ENCODE measurements around the gene USHBP1.

The USHBP1 gene, protein sequence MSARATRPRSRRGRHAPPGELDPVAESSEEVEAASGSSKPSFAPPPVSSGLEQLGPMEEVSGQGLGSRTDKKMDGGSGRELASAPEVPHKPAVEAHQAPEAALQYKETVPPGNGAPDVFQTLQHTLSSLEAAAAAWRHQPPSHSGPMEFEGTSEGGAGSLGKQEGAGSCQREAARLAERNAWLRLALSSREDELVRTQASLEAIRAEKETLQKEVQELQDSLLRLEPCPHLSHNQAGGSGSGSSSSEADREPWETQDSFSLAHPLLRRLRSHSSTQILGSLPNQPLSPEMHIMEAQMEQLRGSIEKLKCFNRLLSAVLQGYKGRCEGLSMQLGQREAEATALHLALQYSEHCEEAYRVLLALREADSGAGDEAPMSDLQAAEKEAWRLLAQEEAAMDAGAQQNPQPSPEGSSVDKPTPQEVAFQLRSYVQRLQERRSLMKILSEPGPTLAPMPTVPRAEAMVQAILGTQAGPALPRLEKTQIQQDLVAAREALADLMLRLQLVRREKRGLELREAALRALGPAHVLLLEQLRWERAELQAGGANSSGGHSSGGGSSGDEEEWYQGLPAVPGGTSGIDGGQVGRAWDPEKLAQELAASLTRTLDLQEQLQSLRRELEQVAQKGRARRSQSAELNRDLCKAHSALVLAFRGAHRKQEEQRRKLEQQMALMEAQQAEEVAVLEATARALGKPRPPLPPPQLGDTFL

GRCh38 chr19:17264641-17264979 lies at the start of gene USHBP1:
USHBP1 (minus strand) TSS chr19:17264745; CDS start chr19:17264299, 446 bp downstream.
- in situ Hi-C loops (cut with HindIII; ENCODE audit: low pct_ligation_motif_present, low sequenced_read_pairs), result no loop called here
- Histone ChIP-seq H3K27me3 (replicated peaks) (no peaks in the 10 kb centered on the region), H3K36me3 (replicated peaks) (peaks cover 9% of the 10 kb centered on the region), H3K4me3 (ENCODE audit: low read depth, low read length) (no peak within 1 kb of the TSS), H3K27ac (no peak within 1 kb of the TSS)
- DNase-seq, result no peak
- TF ChIP-seq, protein P1, sequence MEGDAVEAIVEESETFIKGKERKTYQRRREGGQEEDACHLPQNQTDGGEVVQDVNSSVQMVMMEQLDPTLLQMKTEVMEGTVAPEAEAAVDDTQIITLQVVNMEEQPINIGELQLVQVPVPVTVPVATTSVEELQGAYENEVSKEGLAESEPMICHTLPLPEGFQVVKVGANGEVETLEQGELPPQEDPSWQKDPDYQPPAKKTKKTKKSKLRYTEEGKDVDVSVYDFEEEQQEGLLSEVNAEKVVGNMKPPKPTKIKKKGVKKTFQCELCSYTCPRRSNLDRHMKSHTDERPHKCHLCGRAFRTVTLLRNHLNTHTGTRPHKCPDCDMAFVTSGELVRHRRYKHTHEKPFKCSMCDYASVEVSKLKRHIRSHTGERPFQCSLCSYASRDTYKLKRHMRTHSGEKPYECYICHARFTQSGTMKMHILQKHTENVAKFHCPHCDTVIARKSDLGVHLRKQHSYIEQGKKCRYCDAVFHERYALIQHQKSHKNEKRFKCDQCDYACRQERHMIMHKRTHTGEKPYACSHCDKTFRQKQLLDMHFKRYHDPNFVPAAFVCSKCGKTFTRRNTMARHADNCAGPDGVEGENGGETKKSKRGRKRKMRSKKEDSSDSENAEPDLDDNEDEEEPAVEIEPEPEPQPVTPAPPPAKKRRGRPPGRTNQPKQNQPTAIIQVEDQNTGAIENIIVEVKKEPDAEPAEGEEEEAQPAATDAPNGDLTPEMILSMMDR (IDR thresholded peaks at IDR 0.05; ENCODE audit: low read depth, low read length, missing control alignments), result no peak

DNA sequence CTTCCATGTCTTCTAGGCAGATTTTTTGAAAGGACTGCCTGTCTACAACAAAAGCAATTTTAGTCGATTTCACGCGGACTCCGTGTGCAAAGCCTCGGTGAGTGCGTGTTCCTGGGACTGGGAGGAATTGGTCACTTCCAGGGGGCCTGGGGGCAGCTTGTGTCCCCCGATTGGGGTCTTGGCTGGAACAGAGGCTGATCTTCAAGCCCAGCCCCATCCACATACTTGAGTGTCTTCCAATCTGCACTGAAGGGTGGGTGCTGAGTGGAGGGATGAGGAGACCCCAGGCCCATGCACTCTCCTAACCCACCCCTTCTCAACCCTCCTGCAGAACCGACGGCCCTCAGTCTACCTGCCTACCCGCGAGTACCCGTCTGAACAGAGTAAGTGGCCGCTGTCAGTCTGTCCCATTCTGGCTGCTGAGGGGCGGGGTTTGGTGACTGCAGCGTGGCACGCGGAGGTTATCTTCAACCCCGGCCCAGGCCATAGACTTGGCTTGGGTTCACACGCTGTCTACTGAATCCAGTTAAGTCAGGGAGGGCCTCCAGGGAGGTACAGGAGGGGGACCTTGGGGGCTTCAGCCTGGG lies 49.6 kb upstream of the USHBP1 start:
- no peak for DNase-seq
- Histone ChIP-seq H3K27ac (no peak overlapping the region), H3K27me3 (replicated peaks) (no peaks in the 10 kb centered on the region), H3K36me3 (replicated peaks) (peaks cover 44% of the 10 kb centered on the region), H3K4me3 (ENCODE audit: low read depth, low read length) (no peak overlapping the region)
- TF ChIP-seq, protein P1 (IDR thresholded peaks at IDR 0.05; ENCODE audit: low read depth, low read length, missing control alignments), result no peak
- in situ Hi-C loops (cut with HindIII; ENCODE audit: low pct_ligation_motif_present, low sequenced_read_pairs), result no loop called here

GRCh38 chr19:17312189-17313113 lies 47.9 kb upstream of the USHBP1 start:
- peaks cover 39% of the 10 kb centered on the region for H3K36me3 ChIP-seq (replicated peaks)
- in situ Hi-C loops (cut with HindIII; ENCODE audit: low pct_ligation_motif_present, low sequenced_read_pairs), result no loop called here
- H3K27me3 ChIP-seq (replicated peaks), result no peaks in the 10 kb centered on the region
- TF ChIP-seq, protein P1 (IDR thresholded peaks at IDR 0.05; ENCODE audit: low read depth, low read length, missing control alignments), result no peak
- H3K4me3 ChIP-seq (ENCODE audit: low read depth, low read length), result no peak overlapping the region
- DNase-seq, result no peak
- peak overlapping the region; percentile 85 for H3K27ac ChIP-seq

GRCh38 chr19:17311455-17312188 lies 47.1 kb upstream of the USHBP1 start:
- peaks cover 32% of the 10 kb centered on the region for H3K36me3 ChIP-seq (replicated peaks)
- H3K27ac ChIP-seq, result peak overlapping the region; percentile 85
- DNase-seq, result peak; percentile 86
- in situ Hi-C loops (cut with HindIII; ENCODE audit: low pct_ligation_motif_present, low sequenced_read_pairs), result no loop called here
- H3K27me3 ChIP-seq (replicated peaks), result no peaks in the 10 kb centered on the region
- TF ChIP-seq, protein P1 (IDR thresholded peaks at IDR 0.05; ENCODE audit: low read depth, low read length, missing control alignments), result no peak
- no peak overlapping the region for H3K4me3 ChIP-seq (ENCODE audit: low read depth, low read length)

DNA sequence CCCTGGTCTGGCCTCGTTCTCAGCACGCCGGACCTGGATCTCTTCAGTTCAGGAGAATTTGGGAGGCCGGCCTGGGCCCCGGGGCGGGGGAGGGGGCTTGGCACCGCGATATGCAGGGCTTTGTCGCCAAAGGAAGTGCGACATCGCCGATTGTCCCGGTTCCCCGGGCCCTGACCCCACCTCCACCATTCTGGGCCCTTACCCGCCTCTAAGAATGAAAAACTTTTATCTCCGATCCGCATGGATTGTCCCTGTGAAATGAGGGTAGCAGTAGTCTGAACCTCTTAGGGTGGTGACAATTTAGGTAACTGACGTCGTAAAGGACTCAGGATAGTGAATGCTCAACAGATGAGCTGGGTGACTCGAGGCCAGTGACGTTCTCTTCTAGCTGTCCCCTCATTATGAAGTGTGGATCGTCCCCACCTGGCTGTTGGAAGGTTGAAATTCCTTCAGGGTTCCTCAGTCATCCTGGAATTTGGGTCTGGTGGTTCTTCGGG lies 45.5 kb upstream of the USHBP1 start:
- DNase-seq, result no peak
- Histone ChIP-seq H3K27ac (peak overlapping the region; percentile 69), H3K36me3 (replicated peaks) (peaks cover 19% of the 10 kb centered on the region), H3K4me3 (ENCODE audit: low read depth, low read length) (peak overlapping the region; percentile 97), H3K27me3 (replicated peaks) (no peaks in the 10 kb centered on the region)
- in situ Hi-C loops (cut with HindIII; ENCODE audit: low pct_ligation_motif_present, low sequenced_read_pairs), result no loop called here
- TF ChIP-seq, protein P1 (IDR thresholded peaks at IDR 0.05; ENCODE audit: low read depth, low read length, missing control alignments), result no peak

Data from brain microvascular endothelial cell (primary cell).